IMR-90 (cell line): ENCODE measurements around the gene CTBP1. TPM values are rescaled to one million over a fixed set of nuclear protein-coding genes. Genes with fewer than 3 reads are reported as not detected.

Experiments used
- ATAC-seq: fragments of 200-7000 bp; cut with Tn5 transposase; 2 replicates; pipeline ENCODE4 v1.9.1; 2020; ENCODE audit warnings: low read depth, mild to moderate bottlenecking, moderate library complexity
- BruUV-seq: library from RNA; stranded (reverse); fragments of 400-500 nt; replicated peaks from 2 replicates; lab custom pipeline; 2021; lab: Mats Ljungman, UMichigan
- CTCF ChIA-PET: fragments of 300-600 bp; formaldehyde crosslinking; extraction: SDS; loops from one replicate; lab custom pipeline; 2021; ENCODE audit warnings: antibody characterized with exemption; lab: Yijun Ruan, JAX
- POLR2A ChIA-PET: fragments of 300-600 bp; sonication (Branson Sonifier 250); formaldehyde crosslinking; loops from one replicate; lab custom pipeline; 2022; ENCODE audit warnings: antibody characterized with exemption; ENCODE audit not compliant: unreplicated experiment; lab: Charles Lee
- DNase-seq: peaks from one replicate; pipeline ENCODE4 v3.0.0; 2013
- H2AFZ ChIP-seq: replicated peaks from 2 replicates; pipeline ENCODE3; 2013; ENCODE audit warnings: low read length, mild to moderate bottlenecking; ENCODE audit not compliant: poor library complexity
- H2AK5ac ChIP-seq: 2 replicates; pipeline ENCODE4 v1.6.1; 2013; ENCODE audit warnings: low read depth, low read length, inconsistent platforms
- H2AK9ac ChIP-seq: replicated peaks from 2 replicates; pipeline ENCODE3; 2013; ENCODE audit warnings: mild to moderate bottlenecking, low read depth, low read length, moderate library complexity; ENCODE audit not compliant: poor library complexity
- H2BK120ac ChIP-seq: 2 replicates; pipeline ENCODE4 v1.6.1; 2013; ENCODE audit warnings: low read depth, low read length, inconsistent platforms
- H2BK15ac ChIP-seq: 3 replicates; pipeline ENCODE4 v1.6.1; 2013; ENCODE audit warnings: low read depth, low read length, inconsistent platforms
- H2BK20ac ChIP-seq: 2 replicates; pipeline ENCODE4 v1.6.1; 2013; ENCODE audit warnings: low read depth, mild to moderate bottlenecking, inconsistent platforms, low read length, moderate library complexity
- H2BK5ac ChIP-seq: 2 replicates; pipeline ENCODE4 v1.6.1; 2013; ENCODE audit warnings: mild to moderate bottlenecking, low read depth, low read length, inconsistent platforms; ENCODE audit not compliant: poor library complexity, severe bottlenecking
- H3K14ac ChIP-seq: replicated peaks from 2 replicates; pipeline ENCODE4 v1.6.1; 2013; ENCODE audit warnings: low read depth, low read length, inconsistent platforms
- H3K18ac ChIP-seq: 2 replicates; pipeline ENCODE4 v1.6.1; 2013; ENCODE audit warnings: low read depth, low read length, control low read depth
- H3K23ac ChIP-seq: 2 replicates; pipeline ENCODE4 v1.6.1; 2013; ENCODE audit warnings: low read depth, low read length, inconsistent platforms
- H3K27ac ChIP-seq: 2 replicates; pipeline ENCODE4 v1.5.1; 2013; ENCODE audit warnings: mild to moderate bottlenecking, control low read depth, low read length; ENCODE audit not compliant: insufficient read depth
- H3K27me3 ChIP-seq: 2 replicates; pipeline ENCODE4 v1.6.1; 2013; ENCODE audit warnings: low read length; ENCODE audit not compliant: control insufficient read depth, insufficient read depth
- H3K36me3 ChIP-seq: 2 replicates; pipeline ENCODE4 v1.6.1; 2013; ENCODE audit warnings: low read length, mixed read lengths; ENCODE audit not compliant: control insufficient read depth, insufficient read depth
- H3K4ac ChIP-seq: 2 replicates; pipeline ENCODE4 v1.6.1; 2013; ENCODE audit warnings: low read depth, low read length, inconsistent platforms
- H3K4me1 ChIP-seq: 2 replicates; pipeline ENCODE4 v1.6.1; 2013; ENCODE audit warnings: low read length, mixed read lengths; ENCODE audit not compliant: control insufficient read depth, insufficient read depth
- H3K4me2 ChIP-seq: 2 replicates; pipeline ENCODE4 v1.6.1; 2013; ENCODE audit warnings: low read depth, mild to moderate bottlenecking, control low read depth, low read length, moderate library complexity
- H3K4me3 ChIP-seq: 2 replicates; pipeline ENCODE4 v1.5.1; 2013; ENCODE audit warnings: low read depth, mild to moderate bottlenecking, control low read depth, low read length, moderate library complexity; ENCODE audit not compliant: insufficient read depth
- H3K56ac ChIP-seq: 2 replicates; pipeline ENCODE4 v1.6.1; 2013; ENCODE audit warnings: low read length, inconsistent platforms; ENCODE audit not compliant: insufficient read depth; ENCODE audit errors: extremely low read depth
- H3K79me1 ChIP-seq, 2 experiments: 2 replicates each; pipeline ENCODE4 v1.6.1; 2013; ENCODE audit warnings: low read length in 2 of 2, inconsistent platforms in 1 of 2, low read depth in 1 of 2
- H3K9ac ChIP-seq: 2 replicates; pipeline ENCODE4 v1.6.1; 2013; ENCODE audit warnings: low read depth, low read length, control low read depth
- H3K9me1 ChIP-seq: 2 replicates; pipeline ENCODE4 v1.6.1; 2013; ENCODE audit warnings: low read length, inconsistent platforms; ENCODE audit not compliant: insufficient read depth
- H3K9me3 ChIP-seq: 2 replicates; pipeline ENCODE4 v1.6.1; 2013; ENCODE audit warnings: low read length; ENCODE audit not compliant: control insufficient read depth, insufficient read depth
- H4K20me1 ChIP-seq: 2 replicates; pipeline ENCODE4 v1.6.1; 2013; ENCODE audit warnings: low read length, inconsistent platforms; ENCODE audit not compliant: insufficient read depth
- H4K5ac ChIP-seq: 2 replicates; pipeline ENCODE4 v1.6.1; 2013; ENCODE audit warnings: mild to moderate bottlenecking, low read depth, low read length, control low read depth
- H4K8ac ChIP-seq, 2 experiments: 2 replicates each; pipeline ENCODE4 v1.6.1; 2013; ENCODE audit warnings: low read depth in 2 of 2, low read length in 2 of 2, control low read depth in 1 of 2, inconsistent platforms in 1 of 2
- H4K91ac ChIP-seq: 2 replicates; pipeline ENCODE4 v1.6.1; 2013; ENCODE audit warnings: low read depth, low read length, inconsistent platforms; ENCODE audit not compliant: insufficient read depth
- CTCF ChIP-seq: conservative IDR thresholded peaks from 2 replicates; pipeline ENCODE4 v1.5.1; 2012; ENCODE audit warnings: mild to moderate bottlenecking, low read depth, low read length, improper control_type of control experiment
- NFE2L2 ChIP-seq: fragments of 150-350 bp; IDR thresholded peaks from 2 replicates; pipeline ENCODE4 v1.6.1; 2016; ENCODE audit warnings: low read depth, mild to moderate bottlenecking, low read length
- RAD21 ChIP-seq: IDR thresholded peaks from 2 replicates; pipeline ENCODE4 v1.6.1; 2012; ENCODE audit warnings: low read length, improper control_type of control experiment
- RFX5 ChIP-seq: IDR thresholded peaks from 2 replicates; pipeline ENCODE4 v1.8.0; 2012; ENCODE audit warnings: low read depth, mild to moderate bottlenecking, low read length, moderate library complexity
- WGBS, 2 experiments: methylation state at CpG; one replicate each; pipeline versions ENCODE4 v1.1.5 to v1.1.7; 2013; ENCODE audit warnings: missing lambda C conversion rate in 2 of 2; ENCODE audit not compliant: insufficient read length in 1 of 2; ENCODE audit errors: extremely low coverage in 2 of 2; 5-methylcytosine and 5-hydroxymethylcytosine counted together
- dilution Hi-C: fragments of 300-500 bp; cut with HindIII; formaldehyde crosslinking; loops from one replicate; pipeline ENCODE4 v1.14.3; 2018; ENCODE audit warnings: low sequenced_read_pairs; ENCODE audit not compliant: unreplicated experiment
- in situ Hi-C: fragments of 300-500 bp; cut with MboI; formaldehyde crosslinking; loops from 3 replicates; pipeline ENCODE4 v1.14.3; 2019; ENCODE audit warnings: low sequenced_read_pairs, inconsistent platforms, mixed read lengths
- intact Hi-C: fragments of 100-400 bp; cut with micrococcal nuclease; formaldehyde crosslinking; loops from 2 replicates; pipeline ENCODE4 v1.10.0; 2022
- polyA plus RNA-seq, 3 experiments: library from polyadenylated mRNA; depleted of rRNA; stranded (reverse); fragments of >200 nt; gene quantifications; 2 replicates each; pipeline ENCODE4 v1.2.3, GENCODE V29; 2012; ENCODE audit warnings: low replicate concordance in 1 of 3
- total RNA-seq: library from RNA; depleted of rRNA; stranded (reverse); fragments of >200 nt; gene quantifications from 2 replicates; pipeline ENCODE4 v1.2.3, GENCODE V29; 2012

The CTBP1 gene
- total and polyA plus RNA-seq, 2 of the 4 experiments (the other 2 are of a cell fraction) = 147 to 212 TPM

- peaks cover 3% of the 10 kb centered on the region for H3K4me1 ChIP-seq
- CTCF ChIA-PET = no interaction called here
- H2BK20ac ChIP-seq = no peak overlapping the region
- WGBS, 2 experiments = 98% methylated on average over 21 of the region's 34 CpGs; no CpG with 5 or more reads in 1 of the 2 experiments
- ATAC-seq (no peak), DNase-seq (no peak)
- H2AK9ac ChIP-seq = no peak overlapping the region
- no peak overlapping the region for H2BK120ac ChIP-seq
- H2BK15ac ChIP-seq = no peak overlapping the region
- no peak overlapping the region for H4K5ac ChIP-seq
- H2AFZ ChIP-seq = no peak overlapping the region
- dilution Hi-C loops = no loop called here
- no peak overlapping the region for H2BK5ac ChIP-seq
- peaks cover 17% of the 10 kb centered on the region for H4K20me1 ChIP-seq
- no peaks in the 10 kb centered on the region for H3K27me3 ChIP-seq
- in situ Hi-C loops = loop anchor here (5.0 kb wide), 1 partner anchor 55 kb away; no protein-coding TSS in a partner anchor
- no peak overlapping the region for H3K4me2 ChIP-seq
- H4K8ac ChIP-seq = no peak overlapping the region
- no peak overlapping the region for H3K9ac ChIP-seq
- H3K23ac ChIP-seq = no peak overlapping the region
- BruUV-seq = no TSS peak
- no peak overlapping the region for H3K4me3 ChIP-seq
- H4K91ac ChIP-seq = no peak overlapping the region
- POLR2A ChIA-PET = no interaction called here
- H3K14ac ChIP-seq = no peak overlapping the region
- no peak overlapping the region for H3K18ac ChIP-seq
- no peak overlapping the region for H3K4ac ChIP-seq
- H3K27ac ChIP-seq = no peak overlapping the region
- H3K79me1 ChIP-seq = peaks cover 34 to 66% of the 10 kb centered on the region in 2 experiments
- no peak overlapping the region for H3K56ac ChIP-seq
- peaks cover 11% of the 10 kb centered on the region for H3K9me1 ChIP-seq
- intact Hi-C loops = no loop called here
- no peaks in the 10 kb centered on the region for H3K9me3 ChIP-seq
- no peak overlapping the region for H2AK5ac ChIP-seq
- H3K36me3 ChIP-seq = peaks cover 69% of the 10 kb centered on the region
- TF ChIP-seq RAD21 = no peak
- TF ChIP-seq NFE2L2 = no peak
- TF ChIP-seq RFX5 = no peak
- no peak for TF ChIP-seq CTCF
Measured at GRCh38 chr4:1222036-1222789, 26.7 kb downstream of the CTBP1 start.
